Neural progenitor cell (in vitro differentiated cells): Measurements from ENCODE around the gene SH3GL3.

Experiments
- CTCF ChIP-seq: fragments of 200-600 bp; sonication (generic); IDR thresholded peaks from 2 replicates; pipeline ENCODE4 v1.5.1; 2017; ENCODE audit warnings: antibody characterized with exemption, mild to moderate bottlenecking
- EZH2 ChIP-seq: fragments of 200-600 bp; sonication (generic); IDR thresholded peaks from 2 replicates; pipeline ENCODE4 v1.6.1; 2017; ENCODE audit warnings: antibody characterized with exemption, mild to moderate bottlenecking, moderate library complexity
- EZH2phosphoT487 ChIP-seq: fragments of 200-600 bp; sonication (generic); IDR thresholded peaks from 2 replicates; pipeline ENCODE4 v1.6.1; 2017; ENCODE audit warnings: antibody characterized with exemption

DNA sequence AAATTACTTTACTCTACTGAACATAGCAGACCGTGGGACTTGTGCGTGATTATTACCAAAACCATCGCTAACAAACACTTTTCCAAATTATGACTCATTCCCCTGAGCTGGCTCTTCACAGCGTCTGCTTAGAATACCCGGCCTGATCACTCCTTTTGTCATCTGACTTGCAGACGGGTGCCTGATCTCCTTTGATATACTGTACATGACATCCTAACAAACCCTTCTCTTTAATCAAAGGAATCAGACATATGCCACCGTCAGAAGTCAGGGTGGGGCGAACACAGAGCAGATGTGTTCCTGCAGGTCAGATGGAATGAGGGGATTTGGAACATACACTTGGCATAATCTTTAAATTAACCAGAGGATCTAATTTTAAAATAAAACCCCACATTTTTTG lies 48.5 kb upstream of the SH3GL3 start:
- TF ChIP-seq CTCF (no peak), EZH2 (no peak), EZH2phosphoT487 (no peak)
